Keratinocyte (primary cell): ENCODE data around the gene NAALADL2. TPM values are rescaled to one million over a fixed set of nuclear protein-coding genes. Genes with fewer than 3 reads are reported as not detected.

Source experiments
- DNase-seq: peaks from one replicate; pipeline ENCODE4 v3.0.0-alpha.2; 2011; ENCODE audit warnings: low read depth, missing footprints, low spot score
- FAIRE-seq: peaks from 2 replicates; lab custom pipeline; 2011; peaks lifted over from hg19 to GRCh38; lab: Jason Lieb, UNC
- H2AFZ ChIP-seq: 2 replicates; pipeline ENCODE4 v1.6.0; 2012; ENCODE audit warnings: low read length, control low read depth, inconsistent platforms; ENCODE audit not compliant: control insufficient read depth
- H3K27ac ChIP-seq: 2 replicates; pipeline ENCODE4 v1.5.1; 2011; ENCODE audit warnings: low read length; ENCODE audit not compliant: control insufficient read depth, insufficient read depth
- H3K27me3 ChIP-seq: 3 replicates; pipeline ENCODE4 v1.6.0; 2011; ENCODE audit warnings: low read length; ENCODE audit not compliant: control insufficient read depth, insufficient read depth; ENCODE audit errors: extremely low read depth
- H3K36me3 ChIP-seq, 2 experiments: 2 replicates in 1 of 2; 3 replicates in 1 of 2; pipeline ENCODE4 v1.5.1; 2011; ENCODE audit warnings: low read length in 2 of 2, mild to moderate bottlenecking in 1 of 2; ENCODE audit not compliant: control insufficient read depth in 2 of 2, insufficient read depth in 2 of 2; ENCODE audit errors: extremely low read depth in 1 of 2
- H3K4me1 ChIP-seq: 3 replicates; pipeline ENCODE4 v1.5.1; 2011; ENCODE audit warnings: low read length; ENCODE audit not compliant: control insufficient read depth, insufficient read depth; ENCODE audit errors: extremely low read depth
- H3K4me2 ChIP-seq: 3 replicates; pipeline ENCODE4 v1.6.0; 2011; ENCODE audit warnings: low read depth, low read length; ENCODE audit not compliant: control insufficient read depth, insufficient read depth; ENCODE audit errors: extremely low read depth
- H3K4me3 ChIP-seq, 3 experiments: fragments of 200-600 bp in 1 of 3; sonication (generic) in 1 of 3; 2 replicates in 2 of 3; 3 replicates in 1 of 3; pipeline ENCODE4 v1.5.1; 2011 to 2016; ENCODE audit warnings: low read length in 3 of 3, mild to moderate bottlenecking in 3 of 3, control low read depth in 2 of 3, inconsistent platforms in 1 of 3, low read depth in 1 of 3, mixed read lengths in 1 of 3, mixed run types in 1 of 3, moderate library complexity in 1 of 3; ENCODE audit not compliant: control insufficient read depth in 2 of 3, insufficient read depth in 2 of 3; ENCODE audit errors: extremely low read depth in 1 of 3
- H3K79me2 ChIP-seq: 2 replicates; pipeline ENCODE4 v1.6.0; 2012; ENCODE audit warnings: low read length; ENCODE audit not compliant: control insufficient read depth, insufficient read depth
- H3K9ac ChIP-seq: 3 replicates; pipeline ENCODE4 v1.6.0; 2011; ENCODE audit warnings: low read length; ENCODE audit not compliant: control insufficient read depth, insufficient read depth; ENCODE audit errors: extremely low read depth
- H3K9me1 ChIP-seq: 3 replicates; pipeline ENCODE4 v1.6.0; 2011; ENCODE audit warnings: low read length; ENCODE audit not compliant: control insufficient read depth, insufficient read depth; ENCODE audit errors: extremely low read depth
- H3K9me3 ChIP-seq: 2 replicates; pipeline ENCODE4 v1.5.1; 2012; ENCODE audit warnings: low read depth, low read length; ENCODE audit not compliant: control insufficient read depth
- H4K20me1 ChIP-seq: 3 replicates; pipeline ENCODE4 v1.6.0; 2011; ENCODE audit warnings: low read length; ENCODE audit not compliant: control insufficient read depth, insufficient read depth; ENCODE audit errors: extremely low read depth
- EZH2 ChIP-seq: IDR thresholded peaks from one replicate; pipeline ENCODE4 v1.6.1; 2012; ENCODE audit warnings: inconsistent platforms, mild to moderate bottlenecking, low read length, moderate library complexity
- dilution Hi-C: fragments of 300-500 bp; cut with MboI; formaldehyde crosslinking; loops from one replicate; pipeline ENCODE4 v1.7.0; 2020; ENCODE audit warnings: low sequenced_read_pairs; ENCODE audit not compliant: extremely low pct_ligation_motif_present
- polyA plus RNA-seq, 5 experiments: library from polyadenylated mRNA; depleted of rRNA in 3 of 5; stranded (reverse) in 3 of 5; stranded (forward) in 1 of 5; unstranded in 1 of 5; fragments of >200 nt; gene quantifications; 1 replicate in 1 of 5; 2 replicates in 3 of 5; 3 replicates in 1 of 5; pipeline versions ENCODE4 v1.2.1 to v1.2.3, GENCODE V29; 2011 to 2012; ENCODE audit warnings: missing spikeins in 2 of 5, low read depth in 1 of 5, low replicate concordance in 1 of 5
- TF ChIP-seq, protein P1 (sequence below), 3 experiments: IDR thresholded peaks in 1 of 3; conservative IDR thresholded peaks in 1 of 3; optimal IDR thresholded peaks in 1 of 3; 2 replicates in 2 of 3; 3 replicates in 1 of 3; pipeline versions ENCODE3 to v1.5.1; 2011; ENCODE audit warnings: low read length in 3 of 3, mild to moderate bottlenecking in 3 of 3, moderate library complexity in 2 of 3, control low read depth in 1 of 3, inconsistent platforms in 1 of 3; ENCODE audit not compliant: insufficient read depth in 2 of 3; ENCODE audit errors: extremely low read depth in 1 of 3

Gene NAALADL2
- polyA plus RNA-seq, 1 donor (not counting 4 experiments of a cell fraction or from before 2014, with no cell fraction given), result 0.75 TPM

DNA sequence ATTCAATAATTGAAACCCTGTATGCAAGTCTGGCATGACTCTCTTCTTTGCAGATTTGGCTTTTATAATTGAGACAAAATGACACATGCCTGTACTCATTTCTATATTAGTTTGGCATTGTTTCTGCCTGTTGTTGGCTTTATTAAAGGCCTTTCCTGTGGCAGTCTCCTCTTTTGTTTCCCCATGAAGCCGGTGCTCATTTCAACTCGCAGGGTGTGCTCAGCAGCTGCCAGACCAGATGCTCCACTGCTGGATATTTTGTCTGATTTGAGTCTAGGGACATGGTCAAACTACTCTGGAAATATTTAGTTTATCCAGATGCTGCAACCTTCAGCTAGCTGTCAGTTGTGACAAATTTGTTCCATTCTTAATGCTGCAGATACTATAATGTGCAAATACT is 445.3 kb downstream of the NAALADL2 start:
- H3K9me3 ChIP-seq, result no peaks in the 10 kb centered on the region
- H3K4me1 ChIP-seq, result no peaks in the 10 kb centered on the region
- dilution Hi-C loops, result no loop called here
- no peak overlapping the region for H3K9ac ChIP-seq
- no peaks in the 10 kb centered on the region for H3K36me3 ChIP-seq
- H2AFZ ChIP-seq, result peak overlapping the region; percentile 26
- FAIRE-seq (no peak), DNase-seq (no peak)
- H3K9me1 ChIP-seq, result no peaks in the 10 kb centered on the region
- TF ChIP-seq EZH2, result no peak
- TF ChIP-seq, protein P1, sequence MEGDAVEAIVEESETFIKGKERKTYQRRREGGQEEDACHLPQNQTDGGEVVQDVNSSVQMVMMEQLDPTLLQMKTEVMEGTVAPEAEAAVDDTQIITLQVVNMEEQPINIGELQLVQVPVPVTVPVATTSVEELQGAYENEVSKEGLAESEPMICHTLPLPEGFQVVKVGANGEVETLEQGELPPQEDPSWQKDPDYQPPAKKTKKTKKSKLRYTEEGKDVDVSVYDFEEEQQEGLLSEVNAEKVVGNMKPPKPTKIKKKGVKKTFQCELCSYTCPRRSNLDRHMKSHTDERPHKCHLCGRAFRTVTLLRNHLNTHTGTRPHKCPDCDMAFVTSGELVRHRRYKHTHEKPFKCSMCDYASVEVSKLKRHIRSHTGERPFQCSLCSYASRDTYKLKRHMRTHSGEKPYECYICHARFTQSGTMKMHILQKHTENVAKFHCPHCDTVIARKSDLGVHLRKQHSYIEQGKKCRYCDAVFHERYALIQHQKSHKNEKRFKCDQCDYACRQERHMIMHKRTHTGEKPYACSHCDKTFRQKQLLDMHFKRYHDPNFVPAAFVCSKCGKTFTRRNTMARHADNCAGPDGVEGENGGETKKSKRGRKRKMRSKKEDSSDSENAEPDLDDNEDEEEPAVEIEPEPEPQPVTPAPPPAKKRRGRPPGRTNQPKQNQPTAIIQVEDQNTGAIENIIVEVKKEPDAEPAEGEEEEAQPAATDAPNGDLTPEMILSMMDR (optimal IDR thresholded peaks at IDR 0.05 in 1 of 3, IDR thresholded peaks at IDR 0.05 in 1 of 3, conservative IDR thresholded peaks at IDR 0.05 in 1 of 3; ENCODE audit: extremely low read depth in 1 of 3, insufficient read depth in 2 of 3, low read length in 3 of 3), result no peak
- no peak overlapping the region for H3K4me3 ChIP-seq
- H4K20me1 ChIP-seq, result no peaks in the 10 kb centered on the region
- no peak overlapping the region for H3K4me2 ChIP-seq
- no peaks in the 10 kb centered on the region for H3K27me3 ChIP-seq
- H3K79me2 ChIP-seq, result no peaks in the 10 kb centered on the region
- H3K27ac ChIP-seq, result no peak overlapping the region

DNA sequence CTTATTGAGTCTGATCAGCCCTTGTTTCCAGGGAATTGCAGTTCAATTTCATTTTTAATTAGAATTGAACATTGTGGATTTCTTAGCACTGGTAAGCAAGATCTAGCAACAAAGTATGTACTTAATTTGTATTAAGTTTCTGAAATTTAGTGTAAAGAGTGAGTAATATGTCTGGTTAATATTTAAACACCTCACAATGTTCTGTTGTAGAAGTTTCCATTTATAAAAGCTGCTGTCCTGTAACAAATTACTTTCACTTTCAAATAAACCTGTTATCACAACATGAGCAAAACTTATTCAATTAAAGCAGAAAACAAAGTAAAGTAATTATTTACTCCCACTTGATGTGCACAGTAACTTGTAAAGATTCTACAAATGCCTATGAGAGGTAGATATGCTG is 448.5 kb downstream of the NAALADL2 start:
- no peak for FAIRE-seq
- dilution Hi-C loops, result no loop called here
- H2AFZ ChIP-seq, result no peak overlapping the region
- TF ChIP-seq EZH2, result no peak
- TF ChIP-seq, protein P1 (optimal IDR thresholded peaks at IDR 0.05 in 1 of 3, IDR thresholded peaks at IDR 0.05 in 1 of 3, conservative IDR thresholded peaks at IDR 0.05 in 1 of 3; ENCODE audit: extremely low read depth in 1 of 3, insufficient read depth in 2 of 3, low read length in 3 of 3), result no peak
- no peaks in the 10 kb centered on the region for H3K9me3 ChIP-seq
- no peaks in the 10 kb centered on the region for H3K4me1 ChIP-seq
- H3K4me2 ChIP-seq, result no peak overlapping the region
- no peak overlapping the region for H3K4me3 ChIP-seq
- DNase-seq, result no peak
- no peaks in the 10 kb centered on the region for H4K20me1 ChIP-seq
- H3K9ac ChIP-seq, result no peak overlapping the region
- no peak overlapping the region for H3K27ac ChIP-seq
- H3K79me2 ChIP-seq, result no peaks in the 10 kb centered on the region
- H3K9me1 ChIP-seq, result no peaks in the 10 kb centered on the region
- H3K27me3 ChIP-seq, result no peaks in the 10 kb centered on the region
- H3K36me3 ChIP-seq, result no peaks in the 10 kb centered on the region
